OCI-M1 (cell line): ENCODE measurements around the gene STK24.

Source experiments
- DNase-seq: peaks from one replicate; lab custom pipeline; 2025; lab: John Stamatoyannopoulos, UW

The STK24 gene

GRCh38 chr13:98489446-98490194, 87.3 kb downstream of the STK24 start:
- DNase-seq = no peak

- DNase-seq = no peak
Measured at GRCh38 chr13:98488736-98489135, 88.2 kb downstream of the STK24 start.

DNA sequence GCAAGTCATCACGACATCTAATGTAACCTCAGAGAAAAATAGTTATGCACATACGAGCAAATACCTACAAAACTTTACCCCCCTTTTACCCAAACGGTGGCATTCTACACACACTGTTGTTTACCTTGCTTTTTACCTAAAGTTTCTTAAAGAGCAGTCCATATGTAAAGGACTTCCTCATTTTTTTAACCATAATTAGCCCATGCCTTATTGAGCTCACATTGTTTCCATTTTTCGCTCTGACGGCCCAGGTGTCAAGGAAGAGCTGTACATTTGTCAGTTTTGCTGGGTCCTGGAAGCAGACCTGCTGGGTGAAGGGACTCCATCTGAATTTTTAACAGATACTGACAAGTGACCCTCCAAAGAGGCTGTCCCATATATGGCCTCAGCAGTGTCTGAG, 89.4 kb downstream of the STK24 start:
- peak; percentile 18 for DNase-seq

DNA sequence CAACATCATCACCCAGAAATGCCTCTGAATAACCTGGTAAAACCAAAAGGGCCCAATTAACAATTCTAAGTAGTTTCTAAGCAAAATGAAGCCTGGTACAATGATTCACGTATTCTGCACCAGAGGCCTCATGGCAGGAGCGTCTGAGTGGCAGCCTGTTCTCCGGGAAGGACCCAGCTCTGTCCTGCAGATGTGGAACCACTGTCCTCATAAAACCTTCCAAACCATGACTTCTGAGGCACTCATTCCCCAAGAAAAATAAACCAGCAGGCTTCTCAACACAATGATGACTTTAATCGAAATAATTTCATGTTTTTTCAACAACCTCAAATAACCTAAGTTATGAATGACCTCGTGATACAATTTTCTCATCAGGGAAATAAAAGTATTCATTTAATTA, 89.9 kb downstream of the STK24 start:
- DNase-seq = no peak

GRCh38 chr13:98486412-98486811, 90.5 kb downstream of the STK24 start:
- DNase-seq = no peak

DNA sequence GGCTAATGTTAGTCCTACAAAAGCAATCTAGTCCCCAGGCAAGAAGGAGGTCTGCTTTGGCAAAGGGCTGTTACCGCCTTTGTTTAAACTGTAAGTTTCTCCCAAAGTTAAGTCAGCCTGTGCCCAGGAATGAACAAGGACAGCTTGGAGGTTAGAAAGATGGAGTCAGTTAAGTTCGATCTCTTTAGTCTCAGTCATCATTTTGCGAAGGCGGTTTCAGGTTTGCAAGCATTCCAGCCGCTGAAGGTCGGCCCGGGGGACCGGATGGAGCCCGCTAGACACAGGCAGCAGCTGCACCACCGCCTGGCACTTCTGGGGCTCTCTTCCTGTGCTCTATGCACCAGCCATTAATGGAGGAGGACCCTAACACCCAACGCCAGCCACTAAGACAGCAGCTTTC, 91.3 kb downstream of the STK24 start:
- no peak for DNase-seq

GRCh38 chr13:98484289-98485219, 92.4 kb downstream of the STK24 start:
- peak; percentile 14 for DNase-seq

DNA sequence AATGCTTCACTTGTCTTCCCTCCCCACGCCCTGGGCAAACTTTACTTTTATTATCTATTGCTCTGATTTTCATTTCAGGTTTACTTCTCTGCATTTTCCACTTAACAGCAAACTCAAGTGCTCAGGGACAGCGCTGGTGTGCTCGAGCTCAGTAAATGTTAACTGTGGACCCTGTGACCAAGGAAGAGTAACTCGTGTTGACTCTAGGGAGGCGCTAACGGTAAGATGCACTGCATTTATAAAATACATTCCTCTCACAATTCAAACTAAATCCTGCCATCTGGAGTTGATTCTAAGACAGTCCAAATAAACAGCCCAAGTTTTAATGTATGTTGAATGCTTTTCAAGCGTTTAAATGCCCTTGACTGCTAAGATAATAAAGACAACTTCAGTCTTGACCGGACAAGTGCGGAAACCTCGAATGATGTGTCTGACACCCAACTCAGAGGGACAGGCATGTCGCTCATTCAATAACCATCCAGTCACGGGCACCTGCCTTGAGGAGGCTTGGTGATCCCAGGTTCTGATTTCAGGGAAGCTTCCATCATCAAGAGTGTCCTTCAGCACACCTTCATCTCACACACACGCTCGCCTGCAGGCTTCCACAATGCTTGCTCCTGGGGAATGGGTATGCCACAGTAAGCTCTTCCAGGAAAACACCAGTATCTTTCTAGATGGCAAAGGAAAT, 93.2 kb downstream of the STK24 start:
- no peak for DNase-seq

DNA sequence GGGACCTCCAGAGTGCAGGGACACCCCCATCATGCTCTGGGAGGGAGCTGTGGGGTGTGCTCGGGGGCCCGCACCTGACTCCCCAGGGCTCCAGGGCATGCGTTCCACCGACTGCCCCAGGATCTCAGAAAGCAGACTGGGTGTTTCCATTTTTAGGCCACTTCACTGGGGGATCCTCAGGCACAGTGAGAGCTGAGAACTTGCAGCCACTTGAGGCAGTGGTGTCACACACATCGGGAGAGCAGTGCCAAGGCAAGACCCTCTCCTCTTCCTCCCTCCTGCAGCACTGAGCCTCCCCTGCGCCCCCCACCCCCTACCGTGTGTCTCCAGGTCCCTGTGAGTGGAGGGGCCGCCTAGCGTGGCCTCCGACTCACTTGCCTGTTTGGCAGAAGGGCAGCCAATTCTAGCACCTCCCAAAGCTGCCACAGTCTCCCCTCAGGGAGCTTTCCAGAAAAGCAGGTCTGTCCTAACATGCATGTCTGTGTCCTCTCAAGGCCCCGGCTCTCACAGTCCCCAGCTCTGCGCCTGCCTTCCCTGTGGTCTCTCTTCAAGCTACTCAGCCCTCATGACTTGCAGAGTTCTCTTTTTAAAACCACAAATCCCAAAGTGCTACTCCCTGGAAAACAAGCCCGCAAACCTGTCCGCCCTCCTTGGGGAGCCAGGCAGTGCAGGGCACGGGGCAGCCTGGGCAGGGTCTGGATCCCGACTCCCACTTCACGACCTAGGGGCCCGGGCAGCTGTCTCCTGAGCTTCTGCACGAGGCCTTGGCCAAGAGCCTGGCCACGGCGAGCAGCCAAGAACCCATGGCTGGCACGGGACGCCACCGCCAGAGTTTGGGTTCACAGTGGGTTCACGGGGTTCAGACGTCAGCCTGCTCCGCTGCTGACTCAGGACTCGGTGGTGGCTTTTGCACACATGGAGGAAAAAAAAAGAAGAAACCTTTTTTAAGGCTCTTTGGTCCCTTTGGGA, 94.1 kb downstream of the STK24 start:
- no peak for DNase-seq

GRCh38 chr13:98480915-98481877, 95.7 kb downstream of the STK24 start:
- no peak for DNase-seq

GRCh38 chr13:98479496-98480003, 97.4 kb downstream of the STK24 start:
- DNase-seq = no peak

GRCh38 chr13:98478189-98479129, 98.4 kb downstream of the STK24 start:
- DNase-seq = no peak

DNA sequence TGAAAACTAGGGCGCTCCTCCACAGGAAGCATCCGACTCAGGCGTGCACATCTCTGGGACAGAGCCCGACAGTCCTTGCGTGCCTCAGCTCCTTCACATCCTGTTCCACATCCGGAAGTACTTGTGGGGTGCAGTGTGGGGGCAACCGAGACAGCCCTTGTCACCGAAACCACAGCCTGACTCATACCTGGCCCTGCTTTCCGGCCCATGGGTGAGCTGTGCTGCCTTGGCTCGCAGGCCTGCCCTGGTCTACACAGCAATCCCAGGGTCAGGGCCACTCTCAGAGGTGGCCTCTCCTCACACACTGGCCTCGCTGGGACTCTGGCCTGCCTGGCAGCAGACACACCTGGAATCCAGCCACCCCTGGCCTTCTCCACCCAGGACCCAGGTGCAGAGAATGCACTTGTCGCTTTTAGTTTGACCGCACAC, 100.4 kb downstream of the STK24 start:
- no peak for DNase-seq

- DNase-seq = no peak
Measured at GRCh38 chr13:98476106-98476505, 100.8 kb downstream of the STK24 start.

DNA sequence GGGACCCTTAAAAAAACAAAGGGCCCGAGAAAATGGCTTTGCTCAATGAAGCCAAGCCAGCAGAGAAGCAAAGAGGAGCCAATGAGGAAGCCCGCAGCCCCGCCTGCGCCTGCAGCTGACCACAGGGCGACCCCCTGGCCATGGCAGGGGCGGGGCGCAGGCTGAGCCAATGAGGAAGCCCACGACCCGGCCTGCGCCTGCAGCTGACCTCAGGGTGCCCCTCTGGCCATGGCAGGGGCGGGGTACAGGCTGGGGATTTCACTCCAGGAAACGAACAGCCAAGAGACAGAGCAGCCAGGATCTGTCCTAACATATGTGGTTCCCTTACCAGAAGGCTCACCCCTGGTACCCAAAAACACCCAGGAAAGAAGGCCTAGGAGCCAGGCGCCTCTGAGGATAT, 101.4 kb downstream of the STK24 start:
- DNase-seq = no peak

DNA sequence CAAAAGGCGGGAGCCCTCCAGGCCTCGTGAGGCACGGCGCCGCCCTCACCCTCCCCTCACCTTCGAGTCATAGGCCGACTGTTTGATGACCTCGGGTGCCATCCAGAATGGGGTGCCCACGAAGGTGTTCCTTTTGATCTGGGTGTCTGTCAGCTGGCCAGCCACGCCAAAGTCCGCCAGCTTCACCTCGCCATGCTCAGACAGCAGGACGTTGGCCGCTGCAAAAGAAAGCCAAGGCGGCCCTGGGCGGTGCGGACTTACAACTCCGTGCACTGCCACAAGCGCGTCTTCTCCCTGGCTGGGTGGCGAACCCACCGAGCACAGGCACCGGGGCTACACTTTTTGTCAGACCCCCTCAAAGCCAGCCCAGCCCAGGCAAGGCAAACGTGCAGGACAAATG, 102.1 kb downstream of the STK24 start:
- DNase-seq = no peak

DNA sequence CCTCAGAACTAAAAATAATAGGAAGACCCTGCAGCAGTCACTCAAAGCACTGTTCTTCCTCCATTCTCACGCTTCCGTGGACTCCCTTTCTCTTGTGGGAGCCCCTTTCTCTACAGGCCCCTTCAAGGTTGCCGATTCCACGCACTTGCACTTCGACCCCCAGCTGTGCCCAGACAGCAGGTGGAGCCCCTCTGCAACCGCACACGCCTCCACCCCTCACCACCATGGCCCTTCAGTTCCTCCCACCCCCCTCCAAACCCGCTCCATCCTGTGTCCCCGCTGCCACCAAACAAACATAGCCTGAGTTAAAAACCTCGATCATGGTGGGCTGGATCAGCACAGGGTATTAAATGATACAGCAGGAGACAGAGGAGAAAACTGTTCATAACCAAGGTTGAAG, 102.6 kb downstream of the STK24 start:
- no peak for DNase-seq

- DNase-seq = no peak
Measured at GRCh38 chr13:98473788-98474144, 103.1 kb downstream of the STK24 start.
